WTC11 (cell line): ENCODE results near the gene YIF1A.

ENCODE experiments used
- CTCF ChIP-seq: fragments of 200-600 bp; IDR thresholded peaks from 2 replicates; pipeline ENCODE4 v1.8.0; 2022; ENCODE audit warnings: antibody characterized with exemption
- IRF2 ChIP-seq: sonication (generic); formaldehyde crosslinking; IDR thresholded peaks from 2 replicates; pipeline ENCODE4 v1.8.0; 2022; ENCODE audit warnings: low read depth, missing genetic modification reagents, borderline replicate concordance
- MAX ChIP-seq: sonication (generic); formaldehyde crosslinking; IDR thresholded peaks from 2 replicates; pipeline ENCODE4 v1.8.0; 2022; ENCODE audit warnings: mild to moderate bottlenecking, missing genetic modification reagents
- TEAD4 ChIP-seq: sonication (generic); formaldehyde crosslinking; IDR thresholded peaks from 2 replicates; pipeline ENCODE4 v1.8.0; 2022; ENCODE audit warnings: mild to moderate bottlenecking, missing genetic modification reagents
- ZNF121 ChIP-seq: sonication (generic); formaldehyde crosslinking; IDR thresholded peaks from 2 replicates; pipeline ENCODE4 v1.8.0; 2023; ENCODE audit warnings: missing genetic modification reagents

- no peak for TF ChIP-seq CTCF
- no peak for TF ChIP-seq IRF2 (CRISPR knock-in tag)
- no peak for TF ChIP-seq TEAD4
- no peak for TF ChIP-seq MAX
- no peak for TF ChIP-seq ZNF121 (CRISPR knock-in tag)
Observed at GRCh38 chr11:66299186-66299585, 10.2 kb upstream of the YIF1A start.
